HCT116 (cell line): ENCODE results near the gene HPS1.

Experiments
- EGR1 ChIP-seq: IDR thresholded peaks from 2 replicates; pipeline ENCODE4 v1.6.1; 2012; ENCODE audit warnings: low read depth
- ELF1 ChIP-seq: IDR thresholded peaks from 2 replicates; pipeline ENCODE4 v1.6.1; 2012; ENCODE audit warnings: low read depth, borderline replicate concordance
- EZH2 ChIP-seq: fragments of 200-600 bp; sonication (generic); IDR thresholded peaks from 2 replicates; pipeline ENCODE4 v1.6.1; 2017; ENCODE audit warnings: antibody characterized with exemption, mixed run types
- EZH2phosphoT487 ChIP-seq: fragments of 200-600 bp; IDR thresholded peaks from 2 replicates; pipeline ENCODE4 v1.6.1; 2018; ENCODE audit warnings: antibody characterized with exemption, borderline replicate concordance
- POLR2A ChIP-seq: IDR thresholded peaks from 2 replicates; pipeline ENCODE4 v1.7.0; 2011; ENCODE audit warnings: borderline replicate concordance; ENCODE audit not compliant: insufficient read depth, insufficient read length; ENCODE audit errors: extremely low read depth
- POLR2AphosphoS5 ChIP-seq: IDR thresholded peaks from 2 replicates; pipeline ENCODE4 v1.6.1; 2011; ENCODE audit warnings: mild to moderate bottlenecking, low read depth, low read length, moderate library complexity
- RAD21 ChIP-seq: IDR thresholded peaks from 2 replicates; pipeline ENCODE4 v1.6.1; 2012; ENCODE audit warnings: low read depth, mild to moderate bottlenecking
- REST ChIP-seq: IDR thresholded peaks from 2 replicates; pipeline ENCODE4 v1.6.1; 2012; ENCODE audit warnings: low read depth
- TCF7L2 ChIP-seq: IDR thresholded peaks from 2 replicates; pipeline ENCODE4 v1.7.0; 2011; ENCODE audit warnings: borderline replicate concordance, inconsistent platforms; ENCODE audit not compliant: insufficient read depth, insufficient read length; ENCODE audit errors: extremely low read depth
- TF ChIP-seq, protein P1 (sequence below), 3 experiments: fragments of 200-600 bp in 1 of 3; sonication (generic) in 1 of 3; IDR thresholded peaks in 2 of 3; conservative IDR thresholded peaks in 1 of 3; 2 replicates each; pipeline ENCODE4 v1.5.1; 2012 to 2017; ENCODE audit warnings: low read depth in 2 of 3, low read length in 2 of 3, antibody characterized with exemption in 1 of 3, borderline replicate concordance in 1 of 3, control low read depth in 1 of 3, mild to moderate bottlenecking in 1 of 3, mixed read lengths in 1 of 3, mixed run types in 1 of 3, moderate library complexity in 1 of 3; ENCODE audit not compliant: insufficient read depth in 1 of 3
- TF ChIP-seq, protein P2 (sequence below): IDR thresholded peaks from 2 replicates; pipeline ENCODE4 v1.6.1; 2012

DNA sequence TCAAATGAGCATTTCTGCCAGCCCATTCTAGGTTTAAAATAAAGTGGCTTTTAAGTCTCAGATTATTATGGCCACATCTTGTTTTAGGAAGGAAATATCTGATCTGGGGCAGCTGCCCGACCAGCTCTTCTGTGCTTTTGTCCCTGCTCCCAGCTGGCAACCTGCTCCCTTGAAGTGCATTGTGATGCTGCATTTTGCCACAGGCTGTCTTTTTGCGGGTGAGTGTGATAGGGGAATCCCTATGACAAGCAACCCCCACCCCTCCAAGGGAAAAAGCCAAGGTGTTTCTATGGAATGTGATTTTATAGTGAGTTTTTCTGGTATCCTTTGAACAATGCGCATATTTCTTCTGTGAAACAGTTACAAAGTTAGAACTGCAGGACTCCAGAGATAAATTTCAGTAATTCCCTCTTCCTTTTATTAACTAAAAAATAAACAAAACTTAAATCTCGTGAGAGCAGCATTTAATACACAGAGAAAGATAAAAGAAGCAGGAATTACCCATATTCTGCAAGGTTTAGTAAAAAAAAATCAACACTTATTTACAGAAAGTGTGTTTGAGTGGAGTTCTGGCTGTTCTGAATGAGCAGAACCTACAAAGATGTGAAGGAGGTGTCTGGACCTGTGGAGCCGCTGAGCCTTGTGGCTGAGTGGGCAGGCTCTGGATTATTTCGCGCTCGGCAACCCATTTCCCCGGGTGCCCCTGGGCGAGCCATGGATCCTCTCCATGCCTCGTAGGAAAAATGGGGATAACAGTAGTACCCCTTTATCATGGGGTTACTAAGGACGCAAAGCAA lies 10.1 kb upstream of the HPS1 start:
- no peak for TF ChIP-seq EZH2
- no peak for TF ChIP-seq ELF1
- TF ChIP-seq, protein P1, sequence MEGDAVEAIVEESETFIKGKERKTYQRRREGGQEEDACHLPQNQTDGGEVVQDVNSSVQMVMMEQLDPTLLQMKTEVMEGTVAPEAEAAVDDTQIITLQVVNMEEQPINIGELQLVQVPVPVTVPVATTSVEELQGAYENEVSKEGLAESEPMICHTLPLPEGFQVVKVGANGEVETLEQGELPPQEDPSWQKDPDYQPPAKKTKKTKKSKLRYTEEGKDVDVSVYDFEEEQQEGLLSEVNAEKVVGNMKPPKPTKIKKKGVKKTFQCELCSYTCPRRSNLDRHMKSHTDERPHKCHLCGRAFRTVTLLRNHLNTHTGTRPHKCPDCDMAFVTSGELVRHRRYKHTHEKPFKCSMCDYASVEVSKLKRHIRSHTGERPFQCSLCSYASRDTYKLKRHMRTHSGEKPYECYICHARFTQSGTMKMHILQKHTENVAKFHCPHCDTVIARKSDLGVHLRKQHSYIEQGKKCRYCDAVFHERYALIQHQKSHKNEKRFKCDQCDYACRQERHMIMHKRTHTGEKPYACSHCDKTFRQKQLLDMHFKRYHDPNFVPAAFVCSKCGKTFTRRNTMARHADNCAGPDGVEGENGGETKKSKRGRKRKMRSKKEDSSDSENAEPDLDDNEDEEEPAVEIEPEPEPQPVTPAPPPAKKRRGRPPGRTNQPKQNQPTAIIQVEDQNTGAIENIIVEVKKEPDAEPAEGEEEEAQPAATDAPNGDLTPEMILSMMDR (IDR thresholded peaks at IDR 0.05 in 2 of 3, conservative IDR thresholded peaks at IDR 0.05 in 1 of 3; ENCODE audit: borderline replicate concordance in 1 of 3, insufficient read depth in 1 of 3, low read depth in 2 of 3, low read length in 2 of 3) = no peak
- TF ChIP-seq EZH2phosphoT487 = no peak
- no peak for TF ChIP-seq RAD21
- no peak for TF ChIP-seq REST
- TF ChIP-seq EGR1 = no peak
- TF ChIP-seq, protein P2, sequence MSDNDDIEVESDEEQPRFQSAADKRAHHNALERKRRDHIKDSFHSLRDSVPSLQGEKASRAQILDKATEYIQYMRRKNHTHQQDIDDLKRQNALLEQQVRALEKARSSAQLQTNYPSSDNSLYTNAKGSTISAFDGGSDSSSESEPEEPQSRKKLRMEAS = no peak
- no peak for TF ChIP-seq POLR2A
- TF ChIP-seq POLR2AphosphoS5 = no peak
- TF ChIP-seq TCF7L2 = no peak
